Measurements from ENCODE around the gene TMEM178B. TPM values are rescaled to one million over a fixed set of nuclear protein-coding genes. Genes with fewer than 3 reads are reported as not detected.
"Not testable (repeated sequence)": the region's sequence is repeated elsewhere in the genome, so short reads cannot be mapped to it uniquely, and the experiment has no call there.

TMEM178B gene
- polyA plus RNA-seq, 6 donors from 2014 or later, result not detected

- H3K4me3 Mint-ChIP-seq, result no peak overlapping the region
Measured at GRCh38 chr7:141158561-141158960, 84.7 kb downstream of the TMEM178B start.

GRCh38 chr7:141160246-141160860 lies 86.5 kb downstream of the TMEM178B start:
- ATAC-seq (ENCODE audit: low read depth in 2 of 2) (no peak), DNase-seq (no peak)
- peaks cover 8 to 16% (median 11%) of the 10 kb centered on the region in 3 donors for H3K4me1 Mint-ChIP-seq
- no peak overlapping the region for H3K4me3 Mint-ChIP-seq
- H3K27me3 Mint-ChIP-seq, result peaks cover 9 to 16% (median 12%) of the 10 kb centered on the region in 3 donors
- peaks cover 0 to 7% (median 0%) of the 10 kb centered on the region in 7 donors for H3K9me3 Mint-ChIP-seq
- no peak overlapping the region for H3K27ac Mint-ChIP-seq
- H3K36me3 Mint-ChIP-seq, result no peaks in the 10 kb centered on the region

More at GRCh38 chr7:141158561-141158960, 84.7 kb downstream of the TMEM178B start:
- ATAC-seq (ENCODE audit: low read depth in 2 of 2) (no peak), DNase-seq (no peak)
- Mint-ChIP-seq H3K4me1 (peaks cover 8 to 16% (median 11%) of the 10 kb centered on the region in 3 donors), H3K9me3 (peaks cover 0 to 7% (median 0%) of the 10 kb centered on the region in 7 donors), H3K27ac (peak overlapping the region in 1 of 6 donors; percentile 20), H3K27me3 (peaks cover 9 to 16% (median 12%) of the 10 kb centered on the region in 3 donors), H3K36me3 (no peaks in the 10 kb centered on the region)

GRCh38 chr7:141161550-141162535 lies 88.0 kb downstream of the TMEM178B start:
- H3K4me3 Mint-ChIP-seq, result no peak overlapping the region
- ATAC-seq (ENCODE audit: low read depth in 2 of 2) (no peak), DNase-seq (no peak)
- peaks cover 9 to 16% (median 12%) of the 10 kb centered on the region in 3 donors for H3K27me3 Mint-ChIP-seq
- peaks cover 6 to 12% (median 11%) of the 10 kb centered on the region in 3 donors for H3K4me1 Mint-ChIP-seq
- H3K9me3 Mint-ChIP-seq, result peaks cover 0 to 7% (median 0%) of the 10 kb centered on the region in 7 donors
- no peak overlapping the region for H3K27ac Mint-ChIP-seq
- no peaks in the 10 kb centered on the region for H3K36me3 Mint-ChIP-seq

- H3K4me3 Mint-ChIP-seq, result no peak overlapping the region
- no peak for ATAC-seq (ENCODE audit: low read depth in 2 of 2)
- H3K4me1 Mint-ChIP-seq, result no peaks in the 10 kb centered on the region
- no peak overlapping the region for H3K27ac Mint-ChIP-seq
- H3K36me3 Mint-ChIP-seq, result no peaks in the 10 kb centered on the region
- peaks cover 0 to 7% (median 1%) of the 10 kb centered on the region in 7 donors for H3K9me3 Mint-ChIP-seq
- no peak for DNase-seq
- peaks cover under 1 to 12% (median 9%) of the 10 kb centered on the region in 3 donors for H3K27me3 Mint-ChIP-seq
Measured at GRCh38 chr7:141165521-141165920, 91.7 kb downstream of the TMEM178B start.

GRCh38 chr7:141166926-141167325 lies 93.1 kb downstream of the TMEM178B start:
- Mint-ChIP-seq H3K4me3 (no peak overlapping the region), H3K9me3 (peaks cover 0 to 5% (median 3%) of the 10 kb centered on the region in 7 donors), H3K27ac (no peak overlapping the region), H3K36me3 (no peaks in the 10 kb centered on the region), H3K27me3 (peaks cover 0 to under 1% (median 0%) of the 10 kb centered on the region in 3 donors), H3K4me1 (no peaks in the 10 kb centered on the region)
- DNase-seq, result no peak
- no peak for ATAC-seq (ENCODE audit: low read depth in 2 of 2)

- no peak for DNase-seq
- no peaks in the 10 kb centered on the region for H3K36me3 Mint-ChIP-seq
- no peak overlapping the region for H3K4me3 Mint-ChIP-seq
- peaks cover 0 to 6% (median 3%) of the 10 kb centered on the region in 7 donors for H3K9me3 Mint-ChIP-seq
- H3K27me3 Mint-ChIP-seq, result no peaks in the 10 kb centered on the region
- ATAC-seq (ENCODE audit: low read depth in 2 of 2), result no peak
- H3K4me1 Mint-ChIP-seq, result no peaks in the 10 kb centered on the region
- H3K27ac Mint-ChIP-seq, result peak overlapping the region in 1 of 6 donors; percentile 52
Measured at GRCh38 chr7:141167381-141167964, 93.6 kb downstream of the TMEM178B start.

- H3K27me3 Mint-ChIP-seq; ATAC-seq (ENCODE audit: low read depth in 2 of 2); DNase-seq; H3K4me1 Mint-ChIP-seq; H3K27ac Mint-ChIP-seq; H3K36me3 Mint-ChIP-seq; H3K4me3 Mint-ChIP-seq; H3K9me3 Mint-ChIP-seq: not testable (repeated sequence)
Measured at GRCh38 chr7:141169157-141169556, 95.3 kb downstream of the TMEM178B start.

- H3K27ac Mint-ChIP-seq; DNase-seq; ATAC-seq (ENCODE audit: low read depth in 2 of 2); H3K4me1 Mint-ChIP-seq; H3K4me3 Mint-ChIP-seq; H3K36me3 Mint-ChIP-seq: not testable (repeated sequence)
- Mint-ChIP-seq H3K9me3 (peaks cover 2 to 23% (median 6%) of the 10 kb centered on the region in 7 donors), H3K27me3 (peaks cover 7 to 14% (median 8%) of the 10 kb centered on the region in 3 donors)
Measured at GRCh38 chr7:141175728-141176127, 101.9 kb downstream of the TMEM178B start.

- Mint-ChIP-seq H3K4me3 (peak overlapping the region in 1 of 8 donors; percentile 0), H3K9me3 (peaks cover 2 to 21% (median 6%) of the 10 kb centered on the region in 7 donors), H3K27me3 (peaks cover 11 to 14% (median 14%) of the 10 kb centered on the region in 3 donors)
- DNase-seq; H3K36me3 Mint-ChIP-seq; H3K27ac Mint-ChIP-seq; H3K4me1 Mint-ChIP-seq; ATAC-seq (ENCODE audit: low read depth in 2 of 2): not testable (repeated sequence)
Measured at GRCh38 chr7:141177120-141177519, 103.3 kb downstream of the TMEM178B start.

- DNase-seq (no peak), ATAC-seq (ENCODE audit: low read depth in 2 of 2) (no peak)
- Mint-ChIP-seq H3K9me3 (peaks cover 2 to 17% (median 7%) of the 10 kb centered on the region in 7 donors), H3K36me3 (no peaks in the 10 kb centered on the region), H3K4me3 (no peak overlapping the region), H3K27ac (no peak overlapping the region), H3K27me3 (peaks cover 11 to 14% (median 14%) of the 10 kb centered on the region in 3 donors), H3K4me1 (no peaks in the 10 kb centered on the region)
Measured at GRCh38 chr7:141178486-141179135, 104.7 kb downstream of the TMEM178B start.

- H3K4me1 Mint-ChIP-seq, result no peaks in the 10 kb centered on the region
- H3K9me3 Mint-ChIP-seq, result peaks cover 0 to 7% (median 2%) of the 10 kb centered on the region in 7 donors
- ATAC-seq (ENCODE audit: low read depth in 2 of 2) (no peak), DNase-seq (no peak)
- peaks cover 11 to 18% (median 14%) of the 10 kb centered on the region in 3 donors for H3K27me3 Mint-ChIP-seq
- H3K36me3 Mint-ChIP-seq, result no peaks in the 10 kb centered on the region
- H3K27ac Mint-ChIP-seq, result no peak overlapping the region
- no peak overlapping the region for H3K4me3 Mint-ChIP-seq
Measured at GRCh38 chr7:141181812-141182211, 107.9 kb downstream of the TMEM178B start.

GRCh38 chr7:141184532-141185190 lies 110.8 kb downstream of the TMEM178B start:
- ATAC-seq (ENCODE audit: low read depth in 2 of 2), result no peak
- no peak overlapping the region for H3K27ac Mint-ChIP-seq
- H3K27me3 Mint-ChIP-seq, result peaks cover 18 to 20% (median 18%) of the 10 kb centered on the region in 3 donors
- no peaks in the 10 kb centered on the region for H3K4me1 Mint-ChIP-seq
- peaks cover 0 to 10% (median 2%) of the 10 kb centered on the region in 7 donors for H3K9me3 Mint-ChIP-seq
- no peak overlapping the region for H3K4me3 Mint-ChIP-seq
- no peak for DNase-seq
- no peaks in the 10 kb centered on the region for H3K36me3 Mint-ChIP-seq
